ENCODE data around the gene LRRC32. TPM values are rescaled to one million over a fixed set of nuclear protein-coding genes. Genes with fewer than 3 reads are reported as not detected.

The LRRC32 gene
- 25.5 and 41.0 TPM in 2 replicates for total RNA-seq

GRCh38 chr11:76670485-76671236, at the start of gene LRRC32:
Gene LRRC32, minus strand, starts transcription at chr11:76670747. Its CDS starts 4,793 bp downstream, at chr11:76665954.

Other genes starting within 250 kb of the LRRC32 start
- 20.0 and 27.2 TPM in 2 replicates for gene EMSY, start 225.7 kb downstream of the LRRC32 start, total RNA-seq
- 22.8 and 36.8 TPM in 2 replicates for gene TSKU, start 112.6 kb upstream of the LRRC32 start, total RNA-seq
- gene ACER3, start 190.2 kb upstream of the LRRC32 start, total RNA-seq = 7.9 and 8.5 TPM in 2 replicates

Data from placental epithelial cell (primary cell).